Measurements from ENCODE around the gene SLC30A10.
"Not testable (repeated sequence)": the region's sequence is repeated elsewhere in the genome, so short reads cannot be mapped to it uniquely, and the experiment has no call there.

Gene SLC30A10

DNA sequence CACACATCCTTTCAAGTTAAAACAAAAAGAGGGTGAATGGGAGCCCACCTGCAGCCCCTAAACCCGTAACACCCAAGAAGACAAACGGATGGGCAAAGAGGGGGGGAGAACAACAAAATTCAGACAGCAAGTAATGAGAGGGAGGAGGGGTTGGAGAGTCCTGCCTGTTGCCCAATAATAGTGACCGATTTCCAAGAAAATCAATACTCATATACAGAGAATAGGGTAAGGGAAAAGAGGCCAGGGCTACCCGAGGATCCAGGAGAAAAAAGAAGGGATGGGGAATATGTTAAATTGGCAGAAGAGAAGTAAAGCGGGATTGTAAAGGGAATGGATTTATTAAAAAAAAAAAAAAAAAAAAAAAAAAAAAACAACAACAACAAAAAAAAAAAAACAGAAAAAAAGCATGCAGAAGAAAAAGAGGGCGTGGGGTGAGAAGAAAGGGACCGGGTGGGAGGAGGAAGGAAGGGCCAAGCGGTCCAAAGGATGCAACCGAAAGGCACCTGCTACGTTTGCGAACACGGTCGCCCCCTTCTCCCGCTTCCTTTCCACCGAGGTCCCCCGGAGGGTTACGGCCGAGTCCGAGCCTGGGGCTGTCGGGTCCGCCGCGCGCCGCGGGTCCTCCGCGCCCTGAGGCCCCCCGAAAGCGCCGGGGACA lies 930 bp downstream of the SLC30A10 start:
- DNase-seq: no peak

GRCh38 chr1:219926363-219926998 lies 1.9 kb downstream of the SLC30A10 start:
- no peak for DNase-seq

DNA sequence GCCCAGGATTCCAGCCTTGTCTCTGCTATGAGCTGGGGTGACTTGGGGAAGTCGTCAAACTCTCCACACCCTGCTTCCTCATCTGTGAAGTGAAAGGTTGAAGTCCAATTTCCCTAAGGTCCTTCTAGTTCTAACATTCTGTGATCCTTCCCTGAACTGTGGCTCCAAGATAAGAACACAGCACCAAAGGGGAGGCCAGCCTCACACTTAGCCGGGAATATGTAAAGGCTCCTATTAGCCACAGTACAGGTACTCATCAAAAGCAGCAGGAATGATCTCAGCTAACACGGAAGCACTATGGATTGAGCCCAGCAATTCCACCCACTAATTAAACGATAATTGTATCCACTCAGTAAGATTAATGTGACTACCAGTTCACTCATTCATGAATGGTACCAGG lies 4.0 kb downstream of the SLC30A10 start:
- DNase-seq: no peak

GRCh38 chr1:219917851-219918466 lies 10.4 kb downstream of the SLC30A10 start:
- no peak for DNase-seq

GRCh38 chr1:219917281-219917680 lies 11.1 kb downstream of the SLC30A10 start:
- no peak for DNase-seq

DNA sequence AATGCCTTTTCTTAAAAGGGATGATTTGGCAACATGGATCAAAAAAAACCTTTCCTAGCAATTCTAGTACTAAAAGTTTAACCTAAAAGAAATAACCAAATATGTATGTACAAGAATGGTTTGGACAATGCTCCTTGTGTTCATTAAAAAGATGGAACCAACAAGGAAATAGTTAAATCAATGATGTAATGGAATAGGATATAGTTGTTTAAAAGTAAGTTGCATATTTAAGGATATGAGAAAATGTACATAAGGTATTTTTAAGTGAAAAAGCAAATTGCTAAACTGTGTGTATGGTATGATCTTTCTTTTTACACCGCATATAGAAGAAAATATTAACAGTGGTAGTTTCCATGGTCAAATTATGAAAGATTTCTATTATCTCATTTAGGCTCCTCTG lies 12.1 kb downstream of the SLC30A10 start:
- no peak for DNase-seq

DNA sequence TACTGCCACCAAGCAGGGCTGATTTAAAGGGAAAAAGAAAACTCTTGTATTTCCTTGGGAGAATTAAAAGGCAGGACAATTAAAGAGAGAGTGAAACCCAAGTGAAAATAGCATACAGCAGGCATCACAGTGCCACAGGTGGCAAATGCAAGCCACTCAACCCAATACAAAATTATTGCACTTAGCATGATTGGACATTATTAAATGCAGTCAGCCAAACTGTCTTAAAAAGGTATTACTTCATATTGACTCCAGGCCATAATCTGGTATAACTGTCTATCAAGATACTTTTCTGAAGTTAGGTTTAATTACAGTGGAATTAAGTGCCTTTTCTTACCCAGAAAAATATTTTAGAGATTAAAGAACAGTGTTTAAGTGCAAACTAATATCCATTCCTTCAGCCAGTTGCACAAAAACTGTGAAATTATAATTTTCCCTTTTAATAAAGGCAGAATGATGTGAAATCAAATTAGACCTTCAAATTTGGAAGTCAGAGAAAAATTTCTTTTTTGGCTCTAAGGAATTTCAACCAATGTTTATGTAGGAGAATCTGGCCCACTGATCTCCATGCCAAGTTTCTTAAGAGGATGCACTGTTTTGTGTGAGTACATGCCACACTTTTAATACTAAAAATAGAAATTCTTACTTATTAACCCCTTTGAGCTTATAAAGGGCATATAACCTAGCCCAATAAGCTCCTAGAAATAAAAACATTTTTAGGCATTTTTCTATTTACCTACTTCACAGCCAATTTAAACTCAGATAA lies 15.2 kb downstream of the SLC30A10 start:
- no peak for DNase-seq

- DNase-seq: no peak
These were observed 17.6 kb downstream of the SLC30A10 start for GRCh38 chr1:219910716-219911115.

- no peak for DNase-seq
These were observed 18.9 kb downstream of the SLC30A10 start for GRCh38 chr1:219909476-219909875.

- DNase-seq: no peak
These were observed 20.2 kb downstream of the SLC30A10 start for GRCh38 chr1:219908170-219908569.

- DNase-seq: no peak
These were observed 20.6 kb downstream of the SLC30A10 start for GRCh38 chr1:219907772-219908070.

DNA sequence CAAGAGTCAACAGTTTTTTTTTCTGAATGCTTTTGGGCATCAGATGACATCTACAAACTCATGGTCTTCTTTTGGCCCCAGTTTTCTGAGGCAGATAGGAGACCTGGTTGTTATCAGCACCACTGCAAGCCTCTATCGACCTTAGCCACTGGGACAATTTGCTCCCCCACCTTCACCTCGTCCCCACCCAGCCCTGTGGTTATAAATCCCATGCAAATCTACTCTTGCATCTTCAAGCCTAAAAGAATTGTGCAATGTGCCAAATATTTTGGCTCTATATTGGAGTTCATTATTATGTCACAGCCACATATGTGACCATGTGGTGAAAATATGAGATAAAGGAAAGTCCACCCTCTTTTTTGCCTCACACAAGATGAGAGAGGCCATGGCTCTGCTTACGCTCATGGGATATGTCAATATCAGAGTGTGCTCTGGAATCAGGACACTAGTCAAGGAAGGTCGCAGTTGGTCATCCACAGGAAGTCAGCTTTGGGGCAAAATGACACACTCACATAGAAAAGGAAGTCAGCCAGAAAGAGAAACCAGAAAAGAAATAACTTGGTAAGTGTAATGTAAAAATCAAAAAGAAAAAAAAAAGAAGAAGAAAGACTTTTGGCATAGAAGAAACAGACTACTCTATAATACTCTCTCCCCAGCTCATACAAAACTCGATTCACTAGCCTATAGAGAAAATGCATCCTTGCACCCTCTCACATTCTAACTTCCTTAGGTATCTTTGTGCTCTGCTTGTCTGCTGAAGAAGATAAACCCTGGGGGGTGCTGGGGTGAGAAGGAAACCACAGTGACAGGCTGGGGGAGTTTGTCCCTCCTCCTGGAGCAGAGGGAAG lies 21.2 kb downstream of the SLC30A10 start:
- DNase-seq: no peak

- DNase-seq: not testable (repeated sequence)
These were observed 21.8 kb downstream of the SLC30A10 start for GRCh38 chr1:219906565-219906923.

DNA sequence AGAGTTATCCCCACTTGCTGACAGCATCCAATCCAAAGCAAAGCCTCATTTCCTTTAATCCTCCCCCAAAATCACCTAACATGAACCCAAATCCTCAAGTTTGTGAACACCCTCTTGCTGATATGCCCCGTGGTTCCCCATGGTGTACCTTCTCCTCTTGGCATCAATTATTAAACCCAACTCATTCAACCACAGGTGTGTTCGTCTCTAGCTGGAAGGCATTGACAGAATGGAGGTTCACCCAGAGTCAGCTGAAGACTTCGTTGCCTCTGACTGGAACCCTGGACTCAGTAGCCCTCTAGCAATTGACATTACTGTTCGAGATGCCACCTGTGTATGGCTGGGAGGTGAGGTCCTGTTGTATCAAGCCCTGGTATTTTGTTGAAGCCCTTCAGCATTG lies 22.8 kb downstream of the SLC30A10 start:
- no peak for DNase-seq

GRCh38 chr1:219904934-219905333 lies 23.4 kb downstream of the SLC30A10 start:
- DNase-seq: no peak

DNA sequence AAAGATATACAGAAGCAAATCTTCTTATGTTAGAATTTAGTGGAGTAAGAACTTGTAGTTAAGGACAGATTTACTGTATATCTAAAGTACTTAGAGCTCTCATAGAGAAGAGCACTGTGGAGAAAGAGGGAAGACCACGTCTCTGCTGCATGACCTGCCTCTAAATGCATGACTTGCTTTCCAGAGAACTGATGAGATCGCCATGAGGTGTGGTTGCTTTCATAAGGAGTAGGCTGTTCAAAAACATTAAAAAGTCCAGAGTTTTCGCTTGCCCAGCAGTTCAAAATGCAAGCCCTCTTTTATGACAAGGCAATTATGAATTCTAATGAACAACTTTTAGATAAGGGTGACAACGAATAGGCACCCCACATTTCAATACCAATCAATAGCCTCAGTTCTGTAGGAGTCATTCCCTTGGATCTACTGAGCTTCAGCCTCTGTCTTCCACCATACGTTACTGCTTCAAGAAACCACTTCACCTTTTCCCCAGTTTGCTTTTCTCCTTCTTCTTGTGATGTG lies 24.9 kb downstream of the SLC30A10 start:
- DNase-seq: no peak

DNA sequence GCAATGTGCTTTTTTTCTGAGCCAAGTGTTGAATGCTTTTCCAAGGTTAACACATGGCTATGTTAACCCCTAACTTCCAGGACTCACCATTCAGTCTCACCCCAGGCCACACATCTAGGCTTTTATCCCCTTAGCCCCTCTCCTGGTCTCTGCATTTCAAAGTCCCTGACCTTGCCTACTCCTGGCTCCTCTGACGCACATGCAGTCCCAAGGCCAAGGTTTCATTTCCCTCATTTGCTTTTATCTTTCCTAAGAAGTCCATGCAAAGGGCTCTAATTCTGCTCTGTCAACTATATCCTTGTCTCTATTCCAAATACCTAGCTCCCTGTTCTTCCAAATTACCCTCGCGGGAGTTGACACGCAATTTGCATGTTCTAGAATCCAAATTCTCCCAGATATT lies 25.4 kb downstream of the SLC30A10 start:
- no peak for DNase-seq

- DNase-seq: no peak
These were observed 27.5 kb downstream of the SLC30A10 start for GRCh38 chr1:219900882-219901281.

DNA sequence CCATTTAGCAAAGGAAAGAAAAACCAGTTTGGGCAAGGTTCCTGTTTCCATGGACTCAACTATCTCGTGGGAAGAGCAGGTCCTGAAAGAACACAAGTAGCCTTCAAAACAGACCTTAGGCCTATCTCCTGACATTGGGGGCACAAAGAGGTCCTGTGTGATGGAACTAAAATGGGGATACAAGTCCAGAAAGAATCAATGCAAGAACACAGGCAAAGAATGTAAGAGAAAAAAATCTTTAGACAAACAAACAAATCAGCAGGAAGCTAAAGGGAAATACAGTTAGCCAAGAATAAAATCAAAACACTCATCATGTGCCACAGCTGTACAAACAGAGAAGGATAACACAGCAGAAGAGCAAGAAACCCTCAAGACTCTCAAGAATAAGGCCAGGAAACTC lies 28.2 kb downstream of the SLC30A10 start:
- DNase-seq: no peak

DNA sequence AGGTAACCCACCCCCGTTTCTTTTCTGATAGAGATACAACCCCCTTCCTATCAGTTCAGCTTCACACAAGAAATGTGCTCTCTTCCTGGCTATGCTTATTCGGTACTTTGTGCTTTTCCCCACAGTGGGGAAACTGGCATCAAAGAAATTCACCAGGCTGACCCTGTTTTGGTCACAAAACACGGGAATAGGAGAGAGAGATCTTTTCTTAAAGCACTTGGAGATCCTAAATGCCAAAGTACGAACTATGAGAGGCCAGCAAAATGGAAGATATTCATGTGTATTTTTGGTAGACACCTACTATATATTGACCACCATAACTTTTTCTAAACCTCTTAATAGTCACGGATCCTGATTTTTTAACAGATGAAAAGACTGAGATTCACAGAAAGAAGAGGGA lies 30.0 kb downstream of the SLC30A10 start:
- DNase-seq: no peak

DNA sequence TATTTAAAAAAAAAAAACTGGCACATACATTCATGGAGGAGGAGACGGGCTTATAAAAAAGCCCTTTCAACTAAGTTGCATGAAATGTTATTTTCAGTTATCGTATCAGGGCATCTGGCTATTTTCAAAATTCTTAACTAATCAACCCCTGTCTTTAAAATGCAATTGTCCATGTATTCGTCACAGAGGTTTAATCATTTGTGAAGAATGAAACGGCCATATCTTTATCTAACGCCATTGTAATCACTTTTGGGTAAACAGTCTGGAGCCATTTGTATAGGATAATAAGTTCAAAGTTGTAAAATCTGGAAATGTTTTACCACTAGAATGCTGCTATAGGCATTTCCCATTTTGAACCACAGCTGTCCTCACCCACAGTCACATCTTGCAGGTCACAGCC lies 30.4 kb downstream of the SLC30A10 start:
- DNase-seq: no peak

DNA sequence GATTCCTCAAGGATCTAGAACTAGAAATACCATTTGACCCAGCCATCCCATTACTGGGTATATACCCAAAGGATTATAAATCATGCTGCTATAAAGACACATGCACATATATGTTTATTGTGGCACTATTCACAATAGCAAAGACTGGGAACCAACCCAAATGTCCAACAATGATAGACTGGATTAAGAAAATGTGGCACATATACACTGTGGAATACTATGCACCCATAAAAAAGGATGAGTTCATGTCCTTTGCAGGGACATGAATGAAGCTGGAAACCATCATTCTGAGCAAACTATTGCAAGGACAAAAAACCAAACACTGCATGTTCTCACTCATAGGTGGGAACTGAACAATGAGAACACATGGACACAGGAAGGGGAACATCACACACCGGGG lies 36.1 kb downstream of the SLC30A10 start:
- DNase-seq: not testable (repeated sequence)

GRCh38 chr1:219891846-219892245 lies 36.5 kb downstream of the SLC30A10 start:
- DNase-seq: not testable (repeated sequence)
